ENCODE measurements around the gene GTF2H1. TPM values are rescaled to one million over a fixed set of nuclear protein-coding genes. Genes with fewer than 3 reads are reported as not detected.

GTF2H1 gene
- total and polyA plus RNA-seq, 9 of the 15 experiments (the other 6 are each of a cell fraction or from before 2014, with no cell fraction given) = 56.9 to 126 (median 92.1) TPM

DNA sequence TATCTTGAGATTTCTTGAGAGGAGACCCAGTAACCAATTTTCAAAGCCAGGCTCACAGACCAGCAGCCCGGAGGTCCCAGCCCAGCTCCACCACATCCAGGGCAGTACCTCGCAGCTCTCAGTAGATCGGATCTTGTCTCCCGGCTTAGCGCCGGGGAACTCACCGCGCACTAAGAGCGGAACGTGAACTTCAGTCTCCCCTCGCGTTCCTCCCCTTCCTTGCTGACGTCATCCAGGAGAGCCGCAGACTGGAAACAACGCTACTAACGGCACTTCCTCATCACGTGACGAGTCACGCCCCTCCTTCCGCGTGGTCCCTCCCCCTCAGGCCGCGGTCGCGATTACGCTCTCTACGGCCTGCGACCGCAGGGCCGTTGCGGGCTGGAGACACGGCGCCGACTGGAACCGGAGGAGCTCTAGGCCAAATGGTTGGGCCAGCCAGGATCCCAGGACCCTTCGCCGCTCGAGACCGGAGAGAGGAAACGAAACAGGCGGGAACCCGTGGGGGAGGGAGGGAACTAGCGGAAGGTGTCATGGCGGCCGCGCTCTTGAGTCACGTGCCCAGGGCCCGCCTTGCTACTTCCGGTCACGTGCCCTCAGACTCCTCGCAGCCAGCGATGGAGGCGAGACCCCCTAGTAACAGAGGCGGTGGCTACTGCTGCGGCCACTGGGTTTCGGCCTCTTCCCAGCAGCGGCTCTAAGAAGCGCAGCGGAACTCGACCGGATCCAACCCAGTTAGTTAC lies at the start of gene GTF2H1, which contains the start of gene HPS5 (continued):
- TF ChIP-seq, protein P1, sequence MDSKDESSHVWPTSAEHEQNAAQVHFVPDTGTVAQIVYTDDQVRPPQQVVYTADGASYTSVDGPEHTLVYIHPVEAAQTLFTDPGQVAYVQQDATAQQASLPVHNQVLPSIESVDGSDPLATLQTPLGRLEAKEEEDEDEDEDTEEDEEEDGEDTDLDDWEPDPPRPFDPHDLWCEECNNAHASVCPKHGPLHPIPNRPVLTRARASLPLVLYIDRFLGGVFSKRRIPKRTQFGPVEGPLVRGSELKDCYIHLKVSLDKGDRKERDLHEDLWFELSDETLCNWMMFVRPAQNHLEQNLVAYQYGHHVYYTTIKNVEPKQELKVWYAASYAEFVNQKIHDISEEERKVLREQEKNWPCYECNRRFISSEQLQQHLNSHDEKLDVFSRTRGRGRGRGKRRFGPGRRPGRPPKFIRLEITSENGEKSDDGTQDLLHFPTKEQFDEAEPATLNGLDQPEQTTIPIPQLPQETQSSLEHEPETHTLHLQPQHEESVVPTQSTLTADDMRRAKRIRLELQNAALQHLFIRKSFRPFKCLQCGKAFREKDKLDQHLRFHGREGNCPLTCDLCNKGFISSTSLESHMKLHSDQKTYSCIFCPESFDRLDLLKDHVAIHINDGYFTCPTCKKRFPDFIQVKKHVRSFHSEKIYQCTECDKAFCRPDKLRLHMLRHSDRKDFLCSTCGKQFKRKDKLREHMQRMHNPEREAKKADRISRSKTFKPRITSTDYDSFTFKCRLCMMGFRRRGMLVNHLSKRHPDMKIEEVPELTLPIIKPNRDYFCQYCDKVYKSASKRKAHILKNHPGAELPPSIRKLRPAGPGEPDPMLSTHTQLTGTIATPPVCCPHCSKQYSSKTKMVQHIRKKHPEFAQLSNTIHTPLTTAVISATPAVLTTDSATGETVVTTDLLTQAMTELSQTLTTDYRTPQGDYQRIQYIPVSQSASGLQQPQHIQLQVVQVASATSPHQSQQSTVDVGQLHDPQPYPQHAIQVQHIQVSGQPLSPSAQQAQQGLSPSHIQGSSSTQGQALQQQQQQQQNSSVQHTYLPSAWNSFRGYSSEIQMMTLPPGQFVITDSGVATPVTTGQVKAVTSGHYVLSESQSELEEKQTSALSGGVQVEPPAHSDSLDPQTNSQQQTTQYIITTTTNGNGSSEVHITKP (IDR thresholded peaks at IDR 0.05; ENCODE audit: partially characterized antibody) = peak; percentile 27
- peak; percentile 99 for TF ChIP-seq ELF1 (tag; IDR thresholded peaks at IDR 0.05)
- TF ChIP-seq MBD2 (IDR thresholded peaks at IDR 0.05; ENCODE audit: borderline replicate concordance, low read depth) = no peak; the same call in 1 of the 2 replicates
- no peak for TF ChIP-seq SAFB2 (IDR thresholded peaks at IDR 0.05; ENCODE audit: borderline replicate concordance, low read depth, low read length, severe bottlenecking)
- TF ChIP-seq TCF7 (IDR thresholded peaks at IDR 0.05; ENCODE audit: borderline replicate concordance) = no peak
- peak; percentile 55; the same call in 1 of the 2 replicates for TF ChIP-seq MEF2D (tag; conservative IDR thresholded peaks at IDR 0.05; ENCODE audit: low read depth)
- peak; percentile 68; the same call in 1 of the 2 replicates for TF ChIP-seq CTBP1 (IDR thresholded peaks at IDR 0.05; ENCODE audit: borderline replicate concordance)
- TF ChIP-seq, protein P2, sequence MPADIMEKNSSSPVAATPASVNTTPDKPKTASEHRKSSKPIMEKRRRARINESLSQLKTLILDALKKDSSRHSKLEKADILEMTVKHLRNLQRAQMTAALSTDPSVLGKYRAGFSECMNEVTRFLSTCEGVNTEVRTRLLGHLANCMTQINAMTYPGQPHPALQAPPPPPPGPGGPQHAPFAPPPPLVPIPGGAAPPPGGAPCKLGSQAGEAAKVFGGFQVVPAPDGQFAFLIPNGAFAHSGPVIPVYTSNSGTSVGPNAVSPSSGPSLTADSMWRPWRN (IDR thresholded peaks at IDR 0.05; ENCODE audit: low read depth) = peak; percentile 75
- no peak for TF ChIP-seq BRCA1 (IDR thresholded peaks at IDR 0.05)
- TF ChIP-seq BRCA1 (CRISPR knock-in tag; IDR thresholded peaks at IDR 0.05) = no peak
- no peak; the same call in 1 of the 2 replicates for TF ChIP-seq ZNF12 (CRISPR knock-in tag; IDR thresholded peaks at IDR 0.05)
- TF ChIP-seq ZNF583 (CRISPR knock-in tag; IDR thresholded peaks at IDR 0.05) = no peak
- TF ChIP-seq, protein P3, sequence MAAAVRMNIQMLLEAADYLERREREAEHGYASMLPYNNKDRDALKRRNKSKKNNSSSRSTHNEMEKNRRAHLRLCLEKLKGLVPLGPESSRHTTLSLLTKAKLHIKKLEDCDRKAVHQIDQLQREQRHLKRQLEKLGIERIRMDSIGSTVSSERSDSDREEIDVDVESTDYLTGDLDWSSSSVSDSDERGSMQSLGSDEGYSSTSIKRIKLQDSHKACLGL (CRISPR knock-in tag; IDR thresholded peaks at IDR 0.05; ENCODE audit: borderline replicate concordance, poor library complexity, severe bottlenecking) = peak; percentile 46
- TF ChIP-seq, protein P4, sequence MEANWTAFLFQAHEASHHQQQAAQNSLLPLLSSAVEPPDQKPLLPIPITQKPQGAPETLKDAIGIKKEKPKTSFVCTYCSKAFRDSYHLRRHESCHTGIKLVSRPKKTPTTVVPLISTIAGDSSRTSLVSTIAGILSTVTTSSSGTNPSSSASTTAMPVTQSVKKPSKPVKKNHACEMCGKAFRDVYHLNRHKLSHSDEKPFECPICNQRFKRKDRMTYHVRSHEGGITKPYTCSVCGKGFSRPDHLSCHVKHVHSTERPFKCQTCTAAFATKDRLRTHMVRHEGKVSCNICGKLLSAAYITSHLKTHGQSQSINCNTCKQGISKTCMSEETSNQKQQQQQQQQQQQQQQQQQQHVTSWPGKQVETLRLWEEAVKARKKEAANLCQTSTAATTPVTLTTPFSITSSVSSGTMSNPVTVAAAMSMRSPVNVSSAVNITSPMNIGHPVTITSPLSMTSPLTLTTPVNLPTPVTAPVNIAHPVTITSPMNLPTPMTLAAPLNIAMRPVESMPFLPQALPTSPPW (CRISPR knock-in tag; IDR thresholded peaks at IDR 0.05) = peak; percentile 78
- no peak for TF ChIP-seq SRSF9 (IDR thresholded peaks at IDR 0.05; ENCODE audit: borderline replicate concordance, low read depth, low read length)
- TF ChIP-seq, protein P5, sequence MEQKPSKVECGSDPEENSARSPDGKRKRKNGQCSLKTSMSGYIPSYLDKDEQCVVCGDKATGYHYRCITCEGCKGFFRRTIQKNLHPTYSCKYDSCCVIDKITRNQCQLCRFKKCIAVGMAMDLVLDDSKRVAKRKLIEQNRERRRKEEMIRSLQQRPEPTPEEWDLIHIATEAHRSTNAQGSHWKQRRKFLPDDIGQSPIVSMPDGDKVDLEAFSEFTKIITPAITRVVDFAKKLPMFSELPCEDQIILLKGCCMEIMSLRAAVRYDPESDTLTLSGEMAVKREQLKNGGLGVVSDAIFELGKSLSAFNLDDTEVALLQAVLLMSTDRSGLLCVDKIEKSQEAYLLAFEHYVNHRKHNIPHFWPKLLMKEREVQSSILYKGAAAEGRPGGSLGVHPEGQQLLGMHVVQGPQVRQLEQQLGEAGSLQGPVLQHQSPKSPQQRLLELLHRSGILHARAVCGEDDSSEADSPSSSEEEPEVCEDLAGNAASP (IDR thresholded peaks at IDR 0.05) = no peak
- peak; percentile 98 for TF ChIP-seq MYC (IDR thresholded peaks at IDR 0.05; ENCODE audit: low read depth, low read length)
- TF ChIP-seq MYC (CRISPR knock-in tag; IDR thresholded peaks at IDR 0.05; ENCODE audit: borderline replicate concordance, low read depth) = peak; percentile 98

All from K562 (cell line).